ENCODE data around the gene WDR86.

- no peak for TF ChIP-seq CTCF (IDR thresholded peaks at IDR 0.05; ENCODE audit: low read depth, low read length, poor library complexity, severe bottlenecking)
- no peak for TF ChIP-seq EZH2phosphoT487 (IDR thresholded peaks at IDR 0.05; ENCODE audit: borderline replicate concordance, low read length)
These were observed 60.4 kb downstream of the WDR86 start for GRCh38 chr7:151349507-151349853.

Measured in DOHH2 (cell line).